Measurements from ENCODE around the gene DLGAP5. TPM values are rescaled to one million over a fixed set of nuclear protein-coding genes. Genes with fewer than 3 reads are reported as not detected.

Gene DLGAP5
- total and polyA plus RNA-seq, 2 of the 13 experiments (the other 11 are each of a cell fraction or from before 2014, with no cell fraction given): 7.7 to 55.8 TPM

GRCh38 chr14:55141825-55142224 is 49.6 kb downstream of the DLGAP5 start (continued):
- TF ChIP-seq HNF1A (IDR thresholded peaks at IDR 0.05; ENCODE audit: low read depth) (no peak), HNF1A (CRISPR knock-in tag; IDR thresholded peaks at IDR 0.05; ENCODE audit: borderline replicate concordance) (no peak), ZNF546 (CRISPR knock-in tag; conservative IDR thresholded peaks at IDR 0.05) (no peak), ATF6 (CRISPR knock-in tag; conservative IDR thresholded peaks at IDR 0.05) (no peak)

GRCh38 chr14:55139696-55140509 is 51.5 kb downstream of the DLGAP5 start:
- Histone ChIP-seq H3K27ac (ENCODE audit: extremely low read length, insufficient read depth, low read length) (no peak overlapping the region), H3K4me2 (ENCODE audit: low read depth, low read length) (no peak overlapping the region), H3K4me1 (ENCODE audit: insufficient read depth, low read length) (no peaks in the 10 kb centered on the region), H3K4me3 (replicated peaks in 1 of 3; ENCODE audit: insufficient read depth in 1 of 3, low read depth in 2 of 3, low read length in 3 of 3) (no peak overlapping the region), H3K9me3 (ENCODE audit: low read length) (no peaks in the 10 kb centered on the region), H3K79me2 (ENCODE audit: insufficient read depth, low read length) (no peaks in the 10 kb centered on the region), H3K9ac (ENCODE audit: insufficient read depth, low read depth, low read length) (no peak overlapping the region), H3K36me3 (replicated peaks in 1 of 2; ENCODE audit: control insufficient read depth in 1 of 2, insufficient read depth in 2 of 2, low read length in 2 of 2) (peaks cover 11 to 24% of the 10 kb centered on the region in 2 experiments; a peak in 4 of 5 replicates), H4K20me1 (ENCODE audit: insufficient read depth, low read length) (no peaks in the 10 kb centered on the region), H3K27me3 (ENCODE audit: control insufficient read depth in 1 of 2, insufficient read depth in 2 of 2, low read length in 2 of 2) (no peaks in the 10 kb centered on the region), H2AFZ (ENCODE audit: low read length) (no peak overlapping the region)
- no peak for FAIRE-seq
- no TSS peak for BruUV-seq (replicated peaks)
- no peak for ATAC-seq
- intact Hi-C loops (cut with micrococcal nuclease; ENCODE audit: unreplicated experiment): no loop called here
- WGBS (ENCODE audit: low lambda C conversion rate): 95% methylated on average over 4 of the region's 4 CpGs
- ChIA-PET CTCF (ENCODE audit: low intra/inter-chr PET ratio, low total read pairs) (no interaction called here), POLR2A (no interaction called here)
- DNase-seq (ENCODE audit: low spot score): no peak
- in situ Hi-C loops (cut with HindIII; ENCODE audit: extremely low pct_ligation_motif_present, low pct_unique_long_range_greater_than_20kb): no loop called here
- TF ChIP-seq ZNF335 (CRISPR knock-in tag; IDR thresholded peaks at IDR 0.05) (no peak), ARID5B (CRISPR knock-in tag; IDR thresholded peaks at IDR 0.05) (no peak), ZNF20 (CRISPR knock-in tag; IDR thresholded peaks at IDR 0.05) (no peak), ZNF878 (CRISPR knock-in tag; IDR thresholded peaks at IDR 0.05) (no peak), ZFP62 (CRISPR knock-in tag; IDR thresholded peaks at IDR 0.05) (no peak), MTF1 (CRISPR knock-in tag; IDR thresholded peaks at IDR 0.05) (no peak), BCL6 (CRISPR knock-in tag; IDR thresholded peaks at IDR 0.05) (no peak), ZNF337 (CRISPR knock-in tag; IDR thresholded peaks at IDR 0.05; ENCODE audit: borderline replicate concordance, low read depth) (no peak), NFE2 (CRISPR knock-in tag; IDR thresholded peaks at IDR 0.05) (no peak)
